ENCODE results near the gene EML5.

Gene EML5

DNA sequence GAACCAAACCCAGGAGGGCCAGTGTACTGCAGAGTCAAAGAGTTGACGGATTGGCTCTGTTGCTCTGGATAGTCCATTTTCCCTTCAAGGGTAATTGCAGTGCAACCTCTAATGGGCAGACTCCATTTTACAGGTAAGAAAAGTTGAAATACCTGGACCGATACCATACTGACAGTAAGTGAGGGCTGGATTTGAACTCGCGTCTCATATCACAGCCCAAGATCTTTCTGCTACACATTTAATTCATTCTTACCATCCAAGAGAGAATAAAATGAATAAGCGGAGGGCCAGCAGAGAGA, 230.3 kb downstream of the EML5 start:
- H3K27ac Mint-ChIP-seq: peak overlapping the region; percentile 83
- peak overlapping the region; percentile 91 for H3K4me3 Mint-ChIP-seq

More for the DNA sequence above, 230.3 kb downstream of the EML5 start:
- peaks cover 41% of the 10 kb centered on the region for H3K4me1 Mint-ChIP-seq (ENCODE audit: low read depth)
- no peaks in the 10 kb centered on the region for H3K36me3 Mint-ChIP-seq
- H3K9me3 Mint-ChIP-seq (ENCODE audit: low read depth): no peaks in the 10 kb centered on the region
- peaks cover 2% of the 10 kb centered on the region for H3K27me3 Mint-ChIP-seq

All from activated naive CD8-positive, alpha-beta T cell (primary cell).